ENCODE measurements around the gene FBXW5. TPM values are rescaled to one million over a fixed set of nuclear protein-coding genes. Genes with fewer than 3 reads are reported as not detected.

The FBXW5 gene
- total RNA-seq, 2 experiments from 2014 or later = 63.3 to 89.6 TPM

DNA sequence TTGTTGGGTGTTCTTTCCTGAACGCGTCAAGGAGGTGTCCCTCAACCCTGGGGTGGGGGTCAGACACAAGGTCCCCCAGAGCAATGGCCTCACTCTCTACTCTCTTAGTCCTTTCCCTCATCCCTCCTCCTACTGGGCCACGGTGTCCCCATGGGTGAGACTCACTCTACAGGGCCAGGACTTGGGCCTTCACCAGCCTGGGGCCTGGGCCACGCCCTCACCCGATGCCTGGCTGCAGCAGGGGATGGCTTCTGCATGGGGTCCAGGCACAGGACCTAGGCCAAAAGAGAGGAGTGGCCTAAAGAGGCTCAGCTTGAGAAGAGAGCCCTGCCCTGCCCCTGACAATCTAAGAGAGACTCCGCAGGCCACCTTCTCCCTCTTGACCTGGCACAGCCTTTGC is 13.4 kb upstream of the FBXW5 start:
- Histone ChIP-seq H3K36me3 (ENCODE audit: insufficient read depth, low read length) (no peaks in the 10 kb centered on the region), H4K20me1 (ENCODE audit: insufficient read depth, low read length) (no peaks in the 10 kb centered on the region), H2AFZ (ENCODE audit: low read length) (no peak overlapping the region), H3K4me3 (ENCODE audit: low read depth, low read length, poor library complexity, severe bottlenecking) (no peak overlapping the region), H3K9me2 (ENCODE audit: insufficient read depth, low read length) (no peaks in the 10 kb centered on the region), H3K9me3 (ENCODE audit: low read length) (no peaks in the 10 kb centered on the region), H3K4me1 (ENCODE audit: insufficient read depth, low read length, poor library complexity, severe bottlenecking) (no peaks in the 10 kb centered on the region), H3K79me2 (ENCODE audit: insufficient read depth, low read depth, low read length) (no peaks in the 10 kb centered on the region), H3K4me2 (ENCODE audit: low read length) (no peak overlapping the region), H3K27ac (ENCODE audit: low read depth, low read length, poor library complexity, severe bottlenecking) (no peak overlapping the region)
- TF ChIP-seq EZH2phosphoT487 (IDR thresholded peaks at IDR 0.05; ENCODE audit: borderline replicate concordance, low read depth, low read length) = no peak
- TF ChIP-seq, protein P1, sequence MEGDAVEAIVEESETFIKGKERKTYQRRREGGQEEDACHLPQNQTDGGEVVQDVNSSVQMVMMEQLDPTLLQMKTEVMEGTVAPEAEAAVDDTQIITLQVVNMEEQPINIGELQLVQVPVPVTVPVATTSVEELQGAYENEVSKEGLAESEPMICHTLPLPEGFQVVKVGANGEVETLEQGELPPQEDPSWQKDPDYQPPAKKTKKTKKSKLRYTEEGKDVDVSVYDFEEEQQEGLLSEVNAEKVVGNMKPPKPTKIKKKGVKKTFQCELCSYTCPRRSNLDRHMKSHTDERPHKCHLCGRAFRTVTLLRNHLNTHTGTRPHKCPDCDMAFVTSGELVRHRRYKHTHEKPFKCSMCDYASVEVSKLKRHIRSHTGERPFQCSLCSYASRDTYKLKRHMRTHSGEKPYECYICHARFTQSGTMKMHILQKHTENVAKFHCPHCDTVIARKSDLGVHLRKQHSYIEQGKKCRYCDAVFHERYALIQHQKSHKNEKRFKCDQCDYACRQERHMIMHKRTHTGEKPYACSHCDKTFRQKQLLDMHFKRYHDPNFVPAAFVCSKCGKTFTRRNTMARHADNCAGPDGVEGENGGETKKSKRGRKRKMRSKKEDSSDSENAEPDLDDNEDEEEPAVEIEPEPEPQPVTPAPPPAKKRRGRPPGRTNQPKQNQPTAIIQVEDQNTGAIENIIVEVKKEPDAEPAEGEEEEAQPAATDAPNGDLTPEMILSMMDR (conservative IDR thresholded peaks at IDR 0.05; ENCODE audit: low read length) = no peak
- ChIA-PET POLR2A (interaction anchor here (0.6 kb wide), 1 partner anchor 34 kb away, joined by 4 read pairs; no protein-coding TSS in a partner anchor), CTCF (ENCODE audit: unreplicated experiment) (no interaction called here)
- no TSS peak for BruUV-seq (replicated peaks)
- intact Hi-C loops (cut with micrococcal nuclease; ENCODE audit: unreplicated experiment) = no loop called here
- no peak for DNase-seq (ENCODE audit: low spot score)

DNA sequence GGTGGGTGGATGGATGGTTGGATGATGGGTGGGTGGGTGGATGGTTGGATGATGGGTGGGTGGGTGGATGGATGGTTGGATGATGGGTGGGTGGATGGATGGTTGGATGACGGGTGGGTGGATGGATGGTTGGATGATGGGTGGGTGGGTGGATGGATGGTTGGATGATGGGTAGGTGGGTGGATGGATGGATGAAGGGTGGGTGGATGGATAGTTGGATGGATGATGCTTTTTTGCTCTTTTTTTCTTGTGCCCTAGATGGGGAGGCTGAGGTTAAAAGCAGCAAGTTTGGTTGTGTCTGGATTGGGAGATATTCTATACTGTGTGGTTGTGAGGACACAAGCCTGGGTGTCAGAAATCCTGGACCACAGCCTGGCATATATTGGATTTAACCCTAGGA is 12.9 kb upstream of the FBXW5 start:
- Histone ChIP-seq H3K4me3 (ENCODE audit: low read depth, low read length, poor library complexity, severe bottlenecking) (no peak overlapping the region), H3K36me3 (ENCODE audit: insufficient read depth, low read length) (no peaks in the 10 kb centered on the region), H4K20me1 (ENCODE audit: insufficient read depth, low read length) (no peaks in the 10 kb centered on the region), H3K9me2 (ENCODE audit: insufficient read depth, low read length) (no peaks in the 10 kb centered on the region), H2AFZ (ENCODE audit: low read length) (no peak overlapping the region), H3K4me2 (ENCODE audit: low read length) (no peak overlapping the region), H3K9me3 (ENCODE audit: low read length) (no peaks in the 10 kb centered on the region), H3K79me2 (ENCODE audit: insufficient read depth, low read depth, low read length) (no peaks in the 10 kb centered on the region), H3K27ac (ENCODE audit: low read depth, low read length, poor library complexity, severe bottlenecking) (no peak overlapping the region), H3K4me1 (ENCODE audit: insufficient read depth, low read length, poor library complexity, severe bottlenecking) (no peaks in the 10 kb centered on the region)
- TF ChIP-seq EZH2phosphoT487 (IDR thresholded peaks at IDR 0.05; ENCODE audit: borderline replicate concordance, low read depth, low read length) = no peak
- TF ChIP-seq, protein P1 (conservative IDR thresholded peaks at IDR 0.05; ENCODE audit: low read length) = no peak
- intact Hi-C loops (cut with micrococcal nuclease; ENCODE audit: unreplicated experiment) = no loop called here
- DNase-seq (ENCODE audit: low spot score) = no peak
- BruUV-seq (replicated peaks) = no TSS peak
- ChIA-PET CTCF (ENCODE audit: unreplicated experiment) (no interaction called here), POLR2A (no interaction called here)

DNA sequence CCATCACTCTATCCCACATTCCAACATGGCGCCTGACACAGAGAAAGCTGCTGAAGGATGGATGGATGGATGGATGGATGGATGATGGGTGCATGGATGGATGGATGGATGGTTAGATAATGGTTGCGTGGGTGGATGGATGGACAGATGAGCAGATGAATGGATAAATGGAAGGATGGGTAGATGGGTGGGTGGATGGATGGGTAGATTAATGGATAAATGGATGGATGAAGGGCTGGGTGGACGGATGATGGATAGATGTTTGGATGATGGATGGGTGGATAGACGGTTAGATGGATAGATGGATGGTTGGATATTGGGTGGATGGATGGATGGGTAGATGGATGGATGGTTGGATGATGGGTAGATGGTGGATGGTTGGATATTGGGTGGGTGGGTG is 12.1 kb upstream of the FBXW5 start:
- intact Hi-C loops (cut with micrococcal nuclease; ENCODE audit: unreplicated experiment) = no loop called here
- Histone ChIP-seq H4K20me1 (ENCODE audit: insufficient read depth, low read length) (no peaks in the 10 kb centered on the region), H2AFZ (ENCODE audit: low read length) (no peak overlapping the region), H3K9me3 (ENCODE audit: low read length) (no peaks in the 10 kb centered on the region), H3K27ac (ENCODE audit: low read depth, low read length, poor library complexity, severe bottlenecking) (no peak overlapping the region), H3K79me2 (ENCODE audit: insufficient read depth, low read depth, low read length) (no peaks in the 10 kb centered on the region), H3K4me3 (ENCODE audit: low read depth, low read length, poor library complexity, severe bottlenecking) (no peak overlapping the region), H3K4me1 (ENCODE audit: insufficient read depth, low read length, poor library complexity, severe bottlenecking) (no peaks in the 10 kb centered on the region), H3K36me3 (ENCODE audit: insufficient read depth, low read length) (no peaks in the 10 kb centered on the region), H3K9me2 (ENCODE audit: insufficient read depth, low read length) (no peaks in the 10 kb centered on the region), H3K4me2 (ENCODE audit: low read length) (no peak overlapping the region)
- TF ChIP-seq EZH2phosphoT487 (IDR thresholded peaks at IDR 0.05; ENCODE audit: borderline replicate concordance, low read depth, low read length) = no peak
- TF ChIP-seq, protein P1 (conservative IDR thresholded peaks at IDR 0.05; ENCODE audit: low read length) = no peak
- POLR2A ChIA-PET = no interaction called here
- BruUV-seq (replicated peaks) = no TSS peak
- CTCF ChIA-PET (ENCODE audit: unreplicated experiment) = no interaction called here
- DNase-seq (ENCODE audit: low spot score) = no peak
